Cardiac muscle cell (in vitro differentiated cells and primary cell): ENCODE data around the gene MYL11. TPM values are rescaled to one million over a fixed set of nuclear protein-coding genes. Genes with fewer than 3 reads are reported as not detected.
A peak's percentile ranks its signal among the peaks of the same experiment; 100 is the strongest.

Experiments
- DNase-seq, 2 donors: peaks; one replicate each; pipeline versions ENCODE4 v3.0.0 to v3.0.0-alpha.2; 2010 to 2017; ENCODE audit warnings: low read depth in 1 of 2, low spot score in 1 of 2
- H3K27ac ChIP-seq: fragments of 200-600 bp; sonication (generic); 2 replicates; pipeline ENCODE4 v1.5.1; 2016
- H3K27me3 ChIP-seq: fragments of 200-600 bp; sonication (generic); 2 replicates; pipeline ENCODE4 v1.6.0; 2016; ENCODE audit warnings: control low read depth
- H3K36me3 ChIP-seq: fragments of 200-600 bp; sonication (generic); 2 replicates; pipeline ENCODE4 v1.5.1; 2016; ENCODE audit warnings: control low read depth
- H3K4me1 ChIP-seq: fragments of 200-600 bp; sonication (generic); 2 replicates; pipeline ENCODE4 v1.8.1; 2017; ENCODE audit warnings: low read depth, mild to moderate bottlenecking, mixed run types
- H3K4me3 ChIP-seq: fragments of 200-600 bp; sonication (generic); 2 replicates; pipeline ENCODE4 v1.5.1; 2016; ENCODE audit warnings: mild to moderate bottlenecking
- H3K9me3 ChIP-seq: fragments of 200-600 bp; sonication (generic); 2 replicates; pipeline ENCODE4 v1.5.1; 2017; ENCODE audit warnings: low read depth, mild to moderate bottlenecking, control low read depth
- CTCF ChIP-seq: IDR thresholded peaks from 2 replicates; pipeline ENCODE4 v1.5.1; 2012; ENCODE audit warnings: low read depth, mild to moderate bottlenecking, low read length
- polyA plus RNA-seq: library from polyadenylated mRNA; unstranded; fragments of >200 nt; fragmentation: Nextera tagmentation; extraction: Ambion mirVana; gene quantifications from 2 replicates; pipeline ENCODE4 v1.2.1, GENCODE V29; 2016
- total RNA-seq: library from RNA; depleted of rRNA; stranded (reverse); fragments of >200 nt; gene quantifications from 2 replicates; pipeline ENCODE4 v1.2.3, GENCODE V29; 2016

MYL11 gene
- total and polyA plus RNA-seq, 2 experiments from 2014 or later = 5.5 TPM; not detected in 1

- H3K36me3 ChIP-seq = peaks cover 3% of the 10 kb centered on the region
- H3K4me3 ChIP-seq = peak overlapping the region; percentile 46
- DNase-seq = no peak
- no peak for TF ChIP-seq CTCF
- H3K27ac ChIP-seq = peak overlapping the region; percentile 66
- H3K9me3 ChIP-seq = no peaks in the 10 kb centered on the region
- no peaks in the 10 kb centered on the region for H3K4me1 ChIP-seq
- H3K27me3 ChIP-seq = no peaks in the 10 kb centered on the region
Observed at GRCh38 chr16:30407804-30408534, 33.4 kb downstream of the MYL11 start.

- H3K27ac ChIP-seq = peak overlapping the region; percentile 13
- peak; percentile 98 for TF ChIP-seq CTCF
- no peak overlapping the region for H3K4me3 ChIP-seq
- peaks cover 3% of the 10 kb centered on the region for H3K36me3 ChIP-seq
- DNase-seq = peak; percentile 91 to 93
- H3K4me1 ChIP-seq = no peaks in the 10 kb centered on the region
- no peaks in the 10 kb centered on the region for H3K9me3 ChIP-seq
- no peaks in the 10 kb centered on the region for H3K27me3 ChIP-seq
Observed at GRCh38 chr16:30409125-30410060, 34.8 kb downstream of the MYL11 start.

- H3K27ac ChIP-seq = no peak overlapping the region
- DNase-seq = no peak
- no peaks in the 10 kb centered on the region for H3K27me3 ChIP-seq
- TF ChIP-seq CTCF = no peak
- no peaks in the 10 kb centered on the region for H3K9me3 ChIP-seq
- H3K36me3 ChIP-seq = peaks cover 3% of the 10 kb centered on the region
- H3K4me3 ChIP-seq = no peak overlapping the region
- H3K4me1 ChIP-seq = no peaks in the 10 kb centered on the region
Observed at GRCh38 chr16:30413112-30413806, 38.7 kb downstream of the MYL11 start.

- peaks cover 3% of the 10 kb centered on the region for H3K36me3 ChIP-seq
- no peaks in the 10 kb centered on the region for H3K9me3 ChIP-seq
- no peak overlapping the region for H3K27ac ChIP-seq
- DNase-seq = no peak
- no peaks in the 10 kb centered on the region for H3K4me1 ChIP-seq
- no peak overlapping the region for H3K4me3 ChIP-seq
- TF ChIP-seq CTCF = no peak
- H3K27me3 ChIP-seq = no peaks in the 10 kb centered on the region
Observed at GRCh38 chr16:30414159-30414558, 39.6 kb downstream of the MYL11 start.

GRCh38 chr16:30416047-30416603 lies 41.5 kb downstream of the MYL11 start:
- TF ChIP-seq CTCF = no peak

More at GRCh38 chr16:30416047-30416603, 41.5 kb downstream of the MYL11 start:
- Histone ChIP-seq H3K4me1 (no peaks in the 10 kb centered on the region), H3K9me3 (no peaks in the 10 kb centered on the region), H3K4me3 (no peak overlapping the region), H3K27ac (no peak overlapping the region), H3K27me3 (no peaks in the 10 kb centered on the region), H3K36me3 (peaks cover 3% of the 10 kb centered on the region)
- DNase-seq = no peak
